ENCODE data around the gene STPG3. TPM values are rescaled to one million over a fixed set of nuclear protein-coding genes. Genes with fewer than 3 reads are reported as not detected.

Gene STPG3
- total RNA-seq, 1 donor from 2014 or later: 0.31 TPM

GRCh38 chr9:137227054-137227852, 23.8 kb upstream of the STPG3 start, which contains the start of gene RNF224:
TSS of gene RNF224 (plus strand) at chr9:137227502. CDS start at chr9:137228336, 834 bp downstream.
- Mint-ChIP-seq H3K27ac (peak within 1 kb of the TSS; percentile 91), H3K4me3 (peak within 1 kb of the TSS; percentile 75), H3K27me3 (peaks cover 3% of the 10 kb centered on the region), H3K4me1 (ENCODE audit: unreplicated experiment) (peaks cover 5% of the 10 kb centered on the region), H3K36me3 (no peaks in the 10 kb centered on the region), H3K9me3 (no peaks in the 10 kb centered on the region)
- peak; percentile 92 for TF ChIP-seq CTCF (conservative IDR thresholded peaks at IDR 0.05)
- DNase-seq (ENCODE audit: extremely low spot score, unreplicated experiment): peak; percentile 87

- Mint-ChIP-seq H3K4me3 (peak overlapping the region; percentile 75), H3K4me1 (ENCODE audit: unreplicated experiment) (peaks cover 5% of the 10 kb centered on the region), H3K27me3 (peaks cover 3% of the 10 kb centered on the region)
These were observed 23.1 kb upstream of the STPG3 start for GRCh38 chr9:137227853-137228505.

GRCh38 chr9:137228506-137228967, 22.5 kb upstream of the STPG3 start:
- DNase-seq (ENCODE audit: extremely low spot score, unreplicated experiment): no peak
- H3K4me3 Mint-ChIP-seq: no peak overlapping the region
- no peaks in the 10 kb centered on the region for H3K9me3 Mint-ChIP-seq
- H3K36me3 Mint-ChIP-seq: no peaks in the 10 kb centered on the region
- TF ChIP-seq CTCF (conservative IDR thresholded peaks at IDR 0.05): no peak
- peaks cover 3% of the 10 kb centered on the region for H3K27me3 Mint-ChIP-seq
- no peak overlapping the region for H3K27ac Mint-ChIP-seq
- peaks cover 5% of the 10 kb centered on the region for H3K4me1 Mint-ChIP-seq (ENCODE audit: unreplicated experiment)

More at GRCh38 chr9:137227853-137228505, 23.1 kb upstream of the STPG3 start:
- Mint-ChIP-seq H3K9me3 (no peaks in the 10 kb centered on the region), H3K36me3 (no peaks in the 10 kb centered on the region), H3K27ac (peak overlapping the region; percentile 91)
- no peak for DNase-seq (ENCODE audit: extremely low spot score, unreplicated experiment)
- no peak for TF ChIP-seq CTCF (conservative IDR thresholded peaks at IDR 0.05)

GRCh38 chr9:137228968-137229896, 21.9 kb upstream of the STPG3 start:
- H3K4me1 Mint-ChIP-seq (ENCODE audit: unreplicated experiment): peaks cover 5% of the 10 kb centered on the region
- no peak for DNase-seq (ENCODE audit: extremely low spot score, unreplicated experiment)
- H3K9me3 Mint-ChIP-seq: no peaks in the 10 kb centered on the region
- no peak for TF ChIP-seq CTCF (conservative IDR thresholded peaks at IDR 0.05)
- no peak overlapping the region for H3K27ac Mint-ChIP-seq
- peaks cover 3% of the 10 kb centered on the region for H3K27me3 Mint-ChIP-seq
- H3K4me3 Mint-ChIP-seq: no peak overlapping the region
- no peaks in the 10 kb centered on the region for H3K36me3 Mint-ChIP-seq

Measured in type B pancreatic cell (in vitro differentiated cells).